ENCODE measurements around the gene DGKI. TPM values are rescaled to one million over a fixed set of nuclear protein-coding genes. Genes with fewer than 3 reads are reported as not detected.

Gene DGKI
- total and polyA plus RNA-seq, 12 donors = 0.12 to 4.6 (median 1.1) TPM

- DNase-seq = no peak
- Histone ChIP-seq H3K36me3 (replicated peaks in 1 of 2) (no peaks in the 10 kb centered on the region), H3K9me3 (replicated peaks in 1 of 3) (no peaks in the 10 kb centered on the region), H3K27me3 (no peaks in the 10 kb centered on the region), H3K27ac (no peak overlapping the region), H3K4me1 (replicated peaks in 1 of 2) (no peaks in the 10 kb centered on the region), H3K4me3 (no peak overlapping the region)
- TF ChIP-seq CTCF (IDR thresholded peaks at IDR 0.05) = no peak
- no peak for TF ChIP-seq POLR2A (IDR thresholded peaks at IDR 0.05)
- intact Hi-C loops (cut with DNase I) = no loop called here
Measured at GRCh38 chr7:137772748-137773147, 74.0 kb downstream of the DGKI start.

GRCh38 chr7:137772316-137772715 lies 74.5 kb downstream of the DGKI start:
- H3K36me3 ChIP-seq (replicated peaks in 1 of 2) = no peaks in the 10 kb centered on the region
- H3K4me3 ChIP-seq = no peak overlapping the region
- no peak for DNase-seq
- H3K27ac ChIP-seq = no peak overlapping the region
- TF ChIP-seq POLR2A (IDR thresholded peaks at IDR 0.05) (no peak), CTCF (IDR thresholded peaks at IDR 0.05) (no peak)
- H3K4me1 ChIP-seq (replicated peaks in 1 of 2) = no peaks in the 10 kb centered on the region
- intact Hi-C loops (cut with DNase I) = no loop called here
- H3K27me3 ChIP-seq = no peaks in the 10 kb centered on the region
- no peaks in the 10 kb centered on the region for H3K9me3 ChIP-seq (replicated peaks in 1 of 3)
- 56 to 95% (median 82%) methylated on average over 3 of the region's 3 CpGs for WGBS, 4 donors

GRCh38 chr7:137771679-137772078 lies 75.1 kb downstream of the DGKI start:
- TF ChIP-seq POLR2A (IDR thresholded peaks at IDR 0.05) (no peak), CTCF (IDR thresholded peaks at IDR 0.05) (no peak)
- Histone ChIP-seq H3K27ac (no peak overlapping the region), H3K36me3 (replicated peaks in 1 of 2) (no peaks in the 10 kb centered on the region), H3K4me3 (no peak overlapping the region), H3K9me3 (replicated peaks in 1 of 3) (no peaks in the 10 kb centered on the region), H3K27me3 (no peaks in the 10 kb centered on the region), H3K4me1 (replicated peaks in 1 of 2) (no peaks in the 10 kb centered on the region)
- DNase-seq = no peak
- intact Hi-C loops (cut with DNase I) = no loop called here
- WGBS, 4 donors = 77 to 86% (median 85%) methylated on average over 7 of the region's 7 CpGs

GRCh38 chr7:137771273-137771672 lies 75.5 kb downstream of the DGKI start:
- no peak overlapping the region for H3K27ac ChIP-seq
- TF ChIP-seq CTCF (IDR thresholded peaks at IDR 0.05) = no peak
- no peak for TF ChIP-seq POLR2A (IDR thresholded peaks at IDR 0.05)
- no peaks in the 10 kb centered on the region for H3K9me3 ChIP-seq (replicated peaks in 1 of 3)
- no peaks in the 10 kb centered on the region for H3K27me3 ChIP-seq
- H3K4me1 ChIP-seq (replicated peaks in 1 of 2) = no peaks in the 10 kb centered on the region
- no peaks in the 10 kb centered on the region for H3K36me3 ChIP-seq (replicated peaks in 1 of 2)
- no peak overlapping the region for H3K4me3 ChIP-seq
- intact Hi-C loops (cut with DNase I) = no loop called here
- DNase-seq = no peak
- WGBS, 4 donors = 94 to 99% (median 98%) methylated on average over 5 of the region's 5 CpGs
